Measurements from ENCODE around the gene PPP6R2.
"Not testable (repeated sequence)": the region's sequence is repeated elsewhere in the genome, so short reads cannot be mapped to it uniquely, and the experiment has no call there.

DNA sequence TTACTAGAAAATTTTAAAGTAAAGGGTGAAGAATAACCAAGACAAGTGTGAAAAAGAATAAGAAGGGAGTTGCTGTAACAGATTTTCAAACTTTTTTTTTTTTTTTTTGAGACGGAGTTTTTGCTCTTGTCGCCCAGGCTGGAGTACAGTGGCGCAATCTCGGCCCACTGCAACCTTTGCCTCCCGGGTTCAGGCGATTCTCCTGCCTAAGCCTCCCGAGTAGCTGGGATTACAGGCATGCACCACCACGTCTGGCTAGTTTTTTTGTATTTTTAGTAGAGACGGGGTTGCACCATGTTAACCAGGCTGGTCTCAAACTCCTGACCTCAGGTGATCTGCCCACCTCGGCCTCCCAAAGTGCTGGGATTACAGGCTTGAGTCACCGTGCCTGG lies 20.7 kb downstream of the PPP6R2 start:
- TF ChIP-seq, protein P1, sequence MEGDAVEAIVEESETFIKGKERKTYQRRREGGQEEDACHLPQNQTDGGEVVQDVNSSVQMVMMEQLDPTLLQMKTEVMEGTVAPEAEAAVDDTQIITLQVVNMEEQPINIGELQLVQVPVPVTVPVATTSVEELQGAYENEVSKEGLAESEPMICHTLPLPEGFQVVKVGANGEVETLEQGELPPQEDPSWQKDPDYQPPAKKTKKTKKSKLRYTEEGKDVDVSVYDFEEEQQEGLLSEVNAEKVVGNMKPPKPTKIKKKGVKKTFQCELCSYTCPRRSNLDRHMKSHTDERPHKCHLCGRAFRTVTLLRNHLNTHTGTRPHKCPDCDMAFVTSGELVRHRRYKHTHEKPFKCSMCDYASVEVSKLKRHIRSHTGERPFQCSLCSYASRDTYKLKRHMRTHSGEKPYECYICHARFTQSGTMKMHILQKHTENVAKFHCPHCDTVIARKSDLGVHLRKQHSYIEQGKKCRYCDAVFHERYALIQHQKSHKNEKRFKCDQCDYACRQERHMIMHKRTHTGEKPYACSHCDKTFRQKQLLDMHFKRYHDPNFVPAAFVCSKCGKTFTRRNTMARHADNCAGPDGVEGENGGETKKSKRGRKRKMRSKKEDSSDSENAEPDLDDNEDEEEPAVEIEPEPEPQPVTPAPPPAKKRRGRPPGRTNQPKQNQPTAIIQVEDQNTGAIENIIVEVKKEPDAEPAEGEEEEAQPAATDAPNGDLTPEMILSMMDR (IDR thresholded peaks at IDR 0.05; ENCODE audit: low read depth, low read length): not testable (repeated sequence)
- not testable (repeated sequence) for TF ChIP-seq POLR2A (IDR thresholded peaks at IDR 0.05; ENCODE audit: extremely low read depth, insufficient read length); MYC (IDR thresholded peaks at IDR 0.05; ENCODE audit: low read depth, low read length)
- TF ChIP-seq, protein P2, sequence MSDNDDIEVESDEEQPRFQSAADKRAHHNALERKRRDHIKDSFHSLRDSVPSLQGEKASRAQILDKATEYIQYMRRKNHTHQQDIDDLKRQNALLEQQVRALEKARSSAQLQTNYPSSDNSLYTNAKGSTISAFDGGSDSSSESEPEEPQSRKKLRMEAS (IDR thresholded peaks at IDR 0.05; ENCODE audit: low read depth, low read length): not testable (repeated sequence)

Data from NB4 (cell line).